ENCODE results near the gene LRRN4CL.

The LRRN4CL gene

GRCh38 chr11:62719302-62719978, 30.1 kb upstream of the LRRN4CL start:
- ChIA-PET CTCF (interaction anchor here (1.2 kb wide), 1 partner anchor 26 kb away, joined by 3 read pairs; no protein-coding TSS in a partner anchor), POLR2A (no interaction called here)
- WGBS (ENCODE audit: insufficient coverage): 100% methylated on average over 1 of the region's 2 CpGs

DNA sequence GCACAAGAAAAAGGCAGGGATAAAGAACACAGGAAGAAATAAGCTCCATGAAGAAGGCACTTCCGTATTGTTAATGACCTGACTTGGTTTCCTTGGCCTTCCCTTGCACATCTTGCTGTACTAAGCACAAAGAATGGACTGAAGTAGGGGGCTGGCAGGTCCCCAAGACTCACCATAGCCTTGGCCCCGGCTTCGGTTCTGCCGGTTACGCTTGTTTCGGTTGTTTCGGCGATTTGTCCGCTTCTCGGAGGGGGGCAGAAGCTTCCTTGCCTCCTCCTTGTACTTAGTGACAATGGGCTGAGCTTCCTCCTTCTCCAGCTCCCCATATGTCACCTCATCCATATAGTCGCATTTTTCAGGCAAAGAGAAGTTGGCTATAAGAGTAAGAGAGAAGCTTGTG, 27.5 kb upstream of the LRRN4CL start:
- ChIA-PET POLR2A (no interaction called here), CTCF (interaction anchor here (1.9 kb wide), 1 partner anchor 8 kb away, joined by 6 read pairs; no protein-coding TSS in a partner anchor)
- H3K27me3 ChIP-seq (replicated peaks in 2 of 5; ENCODE audit: control insufficient read depth in 4 of 5, insufficient read depth in 5 of 5, low read length in 4 of 5): no peaks in the 10 kb centered on the region
- no peak overlapping the region for H3K4me3 ChIP-seq (ENCODE audit: control insufficient read depth in 1 of 7, extremely low read depth in 1 of 7, insufficient read depth in 4 of 7, low read depth in 2 of 7, low read length in 6 of 7)
- no peak for DNase-seq
- H3K36me3 ChIP-seq (ENCODE audit: control insufficient read depth in 4 of 4, insufficient read depth in 4 of 4, low read length in 3 of 4): peaks cover 49 to 95% (median 85%) of the 10 kb centered on the region in 4 experiments
- 100% methylated on average over 6 of the region's 11 CpGs for WGBS (ENCODE audit: insufficient coverage)
- H3K9me3 ChIP-seq (ENCODE audit: control extremely low read depth in 1 of 5, control insufficient read depth in 4 of 5, insufficient read depth in 2 of 5, low read depth in 1 of 5, low read length in 4 of 5): no peaks in the 10 kb centered on the region
- H3K4me1 ChIP-seq (ENCODE audit: control extremely low read depth in 1 of 4, control insufficient read depth in 4 of 4, insufficient read depth in 4 of 4, low read length in 3 of 4): no peaks in the 10 kb centered on the region
- no peak overlapping the region for H3K27ac ChIP-seq (ENCODE audit: insufficient read depth in 1 of 2, low read depth in 1 of 2, low read length in 2 of 2, poor library complexity in 1 of 2, severe bottlenecking in 2 of 2)

More at GRCh38 chr11:62719302-62719978, 30.1 kb upstream of the LRRN4CL start:
- no peak for DNase-seq
- no peaks in the 10 kb centered on the region for H3K9me3 ChIP-seq (ENCODE audit: control extremely low read depth in 1 of 5, control insufficient read depth in 4 of 5, insufficient read depth in 2 of 5, low read depth in 1 of 5, low read length in 4 of 5)
- H3K4me1 ChIP-seq (ENCODE audit: control extremely low read depth in 1 of 4, control insufficient read depth in 4 of 4, insufficient read depth in 4 of 4, low read length in 3 of 4): peaks cover 2 to 6% (median 4%) of the 10 kb centered on the region in 4 experiments
- H3K4me3 ChIP-seq (ENCODE audit: control insufficient read depth in 1 of 7, extremely low read depth in 1 of 7, insufficient read depth in 4 of 7, low read depth in 2 of 7, low read length in 6 of 7): no peak overlapping the region
- H3K27ac ChIP-seq (ENCODE audit: insufficient read depth in 1 of 2, low read depth in 1 of 2, low read length in 2 of 2, poor library complexity in 1 of 2, severe bottlenecking in 2 of 2): peak overlapping the region in 1 of 2 experiments; percentile 23
- H3K27me3 ChIP-seq (replicated peaks in 2 of 5; ENCODE audit: control insufficient read depth in 4 of 5, insufficient read depth in 5 of 5, low read length in 4 of 5): no peaks in the 10 kb centered on the region
- peaks cover 48 to 97% (median 87%) of the 10 kb centered on the region in 4 experiments for H3K36me3 ChIP-seq (ENCODE audit: control insufficient read depth in 4 of 4, insufficient read depth in 4 of 4, low read length in 3 of 4)

DNA sequence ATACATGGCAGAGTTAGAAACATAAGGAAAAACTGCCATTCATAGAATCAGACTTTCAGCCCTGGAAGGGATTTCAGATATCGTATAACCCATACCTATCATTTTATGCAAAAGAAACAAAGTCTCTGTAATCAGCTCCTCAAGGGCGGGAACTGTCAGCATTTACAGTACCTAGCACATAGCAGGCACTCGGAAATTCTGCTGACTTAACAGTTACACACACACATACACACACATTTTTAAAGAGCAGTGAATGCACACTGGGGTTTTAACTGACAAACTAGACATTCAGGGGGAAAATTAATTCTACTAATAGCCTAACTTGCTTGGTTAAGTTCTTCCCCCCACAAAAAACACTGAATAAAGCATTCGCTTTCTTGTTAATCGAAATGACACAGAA, 26.9 kb upstream of the LRRN4CL start:
- Histone ChIP-seq H3K9me3 (ENCODE audit: control extremely low read depth in 1 of 5, control insufficient read depth in 4 of 5, insufficient read depth in 2 of 5, low read depth in 1 of 5, low read length in 4 of 5) (no peaks in the 10 kb centered on the region), H3K36me3 (ENCODE audit: control insufficient read depth in 4 of 4, insufficient read depth in 4 of 4, low read length in 3 of 4) (peaks cover 45 to 94% (median 82%) of the 10 kb centered on the region in 4 experiments), H3K27ac (ENCODE audit: insufficient read depth in 1 of 2, low read depth in 1 of 2, low read length in 2 of 2, poor library complexity in 1 of 2, severe bottlenecking in 2 of 2) (no peak overlapping the region), H3K4me3 (ENCODE audit: control insufficient read depth in 1 of 7, extremely low read depth in 1 of 7, insufficient read depth in 4 of 7, low read depth in 2 of 7, low read length in 6 of 7) (no peak overlapping the region), H3K4me1 (ENCODE audit: control extremely low read depth in 1 of 4, control insufficient read depth in 4 of 4, insufficient read depth in 4 of 4, low read length in 3 of 4) (no peaks in the 10 kb centered on the region), H3K27me3 (replicated peaks in 2 of 5; ENCODE audit: control insufficient read depth in 4 of 5, insufficient read depth in 5 of 5, low read length in 4 of 5) (no peaks in the 10 kb centered on the region)
- WGBS (ENCODE audit: insufficient coverage): 100% methylated on average over 2 of the region's 5 CpGs
- CTCF ChIA-PET: interaction anchor here (0.5 to 1.9 kb wide), 2 partner anchors 8 to 145 kb away, joined by 4 to 6 read pairs; no protein-coding TSS in a partner anchor
- POLR2A ChIA-PET: no interaction called here
- no peak for DNase-seq

GRCh38 chr11:62715150-62716130, 26.1 kb upstream of the LRRN4CL start:
- no peaks in the 10 kb centered on the region for H3K27me3 ChIP-seq (replicated peaks in 2 of 5; ENCODE audit: control insufficient read depth in 4 of 5, insufficient read depth in 5 of 5, low read length in 4 of 5)
- no peak overlapping the region for H3K27ac ChIP-seq (ENCODE audit: insufficient read depth in 1 of 2, low read depth in 1 of 2, low read length in 2 of 2, poor library complexity in 1 of 2, severe bottlenecking in 2 of 2)
- peaks cover 40 to 93% (median 78%) of the 10 kb centered on the region in 4 experiments for H3K36me3 ChIP-seq (ENCODE audit: control insufficient read depth in 4 of 4, insufficient read depth in 4 of 4, low read length in 3 of 4)
- ChIA-PET CTCF (interaction anchor here (0.5 to 1.9 kb wide), 4 partner anchors 9 to 146 kb away, joined by 3 to 6 read pairs (median 4); partner anchors contain the start of gene HNRNPUL2), POLR2A (interaction anchor here (1.2 kb wide), 1 partner anchor 126 kb away, joined by 3 read pairs; no protein-coding TSS in a partner anchor)
- no peak overlapping the region for H3K4me3 ChIP-seq (ENCODE audit: control insufficient read depth in 1 of 7, extremely low read depth in 1 of 7, insufficient read depth in 4 of 7, low read depth in 2 of 7, low read length in 6 of 7)
- WGBS (ENCODE audit: insufficient coverage): over 99% methylated on average over 16 of the region's 24 CpGs
- H3K4me1 ChIP-seq (ENCODE audit: control extremely low read depth in 1 of 4, control insufficient read depth in 4 of 4, insufficient read depth in 4 of 4, low read length in 3 of 4): peaks cover 0 to 4% (median 2%) of the 10 kb centered on the region in 4 experiments
- DNase-seq: no peak
- no peaks in the 10 kb centered on the region for H3K9me3 ChIP-seq (ENCODE audit: control extremely low read depth in 1 of 5, control insufficient read depth in 4 of 5, insufficient read depth in 2 of 5, low read depth in 1 of 5, low read length in 4 of 5)

DNA sequence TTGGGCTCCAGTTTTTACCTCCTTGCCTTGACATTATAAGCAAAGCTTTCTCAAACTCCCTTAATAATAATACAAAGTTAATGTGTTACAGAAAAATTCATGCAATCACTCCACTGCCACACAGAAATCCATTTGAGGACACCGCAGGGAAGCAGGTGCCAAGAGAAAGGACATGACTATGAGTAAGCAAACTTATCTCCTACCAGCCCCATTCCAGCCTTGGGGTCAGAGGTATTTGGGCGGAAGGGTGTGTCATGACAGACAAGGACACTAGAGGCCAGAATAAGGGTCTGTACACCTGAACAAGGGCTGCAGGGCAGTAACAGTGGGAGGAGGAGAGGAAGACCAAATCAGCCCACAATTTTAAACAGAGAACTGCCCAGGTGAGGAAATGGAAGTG, 24.0 kb upstream of the LRRN4CL start:
- DNase-seq: no peak
- H3K4me1 ChIP-seq (ENCODE audit: control extremely low read depth in 1 of 4, control insufficient read depth in 4 of 4, insufficient read depth in 4 of 4, low read length in 3 of 4): peaks cover 2 to 22% (median 17%) of the 10 kb centered on the region in 4 experiments
- ChIA-PET CTCF (interaction anchor here (0.8 to 2.5 kb wide), 3 partner anchors 11 to 150 kb away, joined by 3 to 8 read pairs (median 3); no protein-coding TSS in a partner anchor), POLR2A (interaction anchor here (0.5 kb wide), 1 partner anchor 14 kb away, joined by 3 read pairs; no protein-coding TSS in a partner anchor)
- WGBS (ENCODE audit: insufficient coverage): 100% methylated on average over 2 of the region's 2 CpGs
- H3K27ac ChIP-seq (ENCODE audit: insufficient read depth in 1 of 2, low read depth in 1 of 2, low read length in 2 of 2, poor library complexity in 1 of 2, severe bottlenecking in 2 of 2): peak overlapping the region in 1 of 2 experiments; percentile 36
- H3K4me3 ChIP-seq (ENCODE audit: control insufficient read depth in 1 of 7, extremely low read depth in 1 of 7, insufficient read depth in 4 of 7, low read depth in 2 of 7, low read length in 6 of 7): no peak overlapping the region
- no peaks in the 10 kb centered on the region for H3K27me3 ChIP-seq (replicated peaks in 2 of 5; ENCODE audit: control insufficient read depth in 4 of 5, insufficient read depth in 5 of 5, low read length in 4 of 5)
- no peaks in the 10 kb centered on the region for H3K9me3 ChIP-seq (ENCODE audit: control extremely low read depth in 1 of 5, control insufficient read depth in 4 of 5, insufficient read depth in 2 of 5, low read depth in 1 of 5, low read length in 4 of 5)
- H3K36me3 ChIP-seq (ENCODE audit: control insufficient read depth in 4 of 4, insufficient read depth in 4 of 4, low read length in 3 of 4): peaks cover 29 to 79% (median 62%) of the 10 kb centered on the region in 4 experiments

DNA sequence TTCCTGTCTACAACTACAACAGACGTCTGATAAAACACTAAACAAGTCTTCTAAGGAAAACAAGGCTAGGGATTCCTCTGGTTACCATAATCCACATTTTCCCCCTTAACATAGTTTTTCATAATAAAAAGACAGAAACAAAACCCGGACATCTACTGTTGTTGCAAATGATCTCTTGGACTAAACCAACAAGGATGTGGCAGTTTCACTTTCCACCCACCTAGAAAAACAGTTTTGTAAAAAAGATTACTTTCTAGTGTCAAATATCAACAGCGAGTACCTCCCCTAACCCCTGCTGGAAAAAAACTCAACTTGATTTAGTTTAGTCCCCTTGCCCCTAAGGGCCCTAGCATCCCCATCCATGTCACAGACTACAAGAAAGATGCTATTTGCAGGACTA, 23.5 kb upstream of the LRRN4CL start:
- no peak for DNase-seq
- POLR2A ChIA-PET: interaction anchor here (0.5 kb wide), 1 partner anchor 15 kb away, joined by 3 read pairs; no protein-coding TSS in a partner anchor
- peak overlapping the region in 1 of 2 experiments; percentile 36 for H3K27ac ChIP-seq (ENCODE audit: insufficient read depth in 1 of 2, low read depth in 1 of 2, low read length in 2 of 2, poor library complexity in 1 of 2, severe bottlenecking in 2 of 2)
- CTCF ChIA-PET: interaction anchor here (0.8 to 2.5 kb wide), 4 partner anchors 11 to 151 kb away, joined by 3 to 8 read pairs (median 3); no protein-coding TSS in a partner anchor
- H3K9me3 ChIP-seq (ENCODE audit: control extremely low read depth in 1 of 5, control insufficient read depth in 4 of 5, insufficient read depth in 2 of 5, low read depth in 1 of 5, low read length in 4 of 5): no peaks in the 10 kb centered on the region
- peaks cover 29 to 74% (median 57%) of the 10 kb centered on the region in 4 experiments for H3K36me3 ChIP-seq (ENCODE audit: control insufficient read depth in 4 of 4, insufficient read depth in 4 of 4, low read length in 3 of 4)
- H3K4me3 ChIP-seq (ENCODE audit: control insufficient read depth in 1 of 7, extremely low read depth in 1 of 7, insufficient read depth in 4 of 7, low read depth in 2 of 7, low read length in 6 of 7): no peak overlapping the region
- peaks cover 2 to 27% (median 21%) of the 10 kb centered on the region in 4 experiments for H3K4me1 ChIP-seq (ENCODE audit: control extremely low read depth in 1 of 4, control insufficient read depth in 4 of 4, insufficient read depth in 4 of 4, low read length in 3 of 4)
- 90% methylated on average over 3 of the region's 3 CpGs for WGBS (ENCODE audit: insufficient coverage)
- no peaks in the 10 kb centered on the region for H3K27me3 ChIP-seq (replicated peaks in 2 of 5; ENCODE audit: control insufficient read depth in 4 of 5, insufficient read depth in 5 of 5, low read length in 4 of 5)
